Urothelium cell line (cell line): ENCODE data around the gene RBBP8NL.

Experiments used
- DNase-seq: peaks from one replicate; pipeline ENCODE4 v3.0.0; 2011; ENCODE audit warnings: low spot score, mixed read lengths
- FAIRE-seq: peaks from 2 replicates; lab custom pipeline; 2011; peaks lifted over from hg19 to GRCh38; lab: Jason Lieb, UNC

The RBBP8NL gene

GRCh38 chr20:62365814-62366369 is 61.4 kb downstream of the RBBP8NL start:
- DNase-seq (peak; percentile 78), FAIRE-seq (peak; percentile 13)

DNA sequence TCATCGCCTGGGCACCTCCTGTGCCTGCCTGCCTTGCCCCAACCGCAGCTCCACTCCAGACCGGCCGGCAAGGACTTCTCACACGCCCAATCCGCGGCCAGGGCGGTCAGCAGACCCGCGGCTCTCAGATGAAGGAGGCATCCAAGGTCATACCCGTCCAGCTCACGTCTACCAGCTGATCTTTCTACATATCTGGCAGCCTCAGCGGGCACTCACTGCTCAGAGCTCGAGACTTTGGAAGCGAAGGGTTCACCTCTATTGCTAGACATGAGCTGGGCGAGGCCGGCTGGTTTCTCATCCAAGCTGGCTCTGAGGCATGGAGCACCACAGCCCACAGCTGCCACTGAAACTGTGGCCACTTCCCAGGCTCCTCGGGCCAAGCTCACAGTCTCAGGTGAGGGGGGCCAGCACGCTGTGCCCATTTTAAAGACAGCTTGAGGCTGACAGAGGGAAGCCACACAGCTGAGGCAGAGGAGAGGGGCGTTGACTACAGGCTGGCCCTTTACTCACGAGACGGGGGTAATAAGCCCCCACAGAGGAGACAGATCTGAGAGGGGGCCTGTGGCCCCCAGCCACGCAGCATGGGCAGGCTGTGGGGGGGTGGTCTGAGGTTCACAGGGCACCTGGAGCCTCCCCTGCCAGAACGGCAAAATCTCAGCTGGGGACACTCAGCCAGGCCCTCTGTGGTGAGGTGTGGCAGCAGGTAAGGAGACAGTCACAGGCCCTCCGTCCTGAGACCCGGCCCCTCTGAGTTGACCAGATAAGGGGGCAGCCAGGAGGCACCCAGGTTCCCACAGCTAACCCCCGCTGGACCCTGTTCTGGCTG is 62.2 kb downstream of the RBBP8NL start:
- FAIRE-seq (no peak), DNase-seq (no peak)

DNA sequence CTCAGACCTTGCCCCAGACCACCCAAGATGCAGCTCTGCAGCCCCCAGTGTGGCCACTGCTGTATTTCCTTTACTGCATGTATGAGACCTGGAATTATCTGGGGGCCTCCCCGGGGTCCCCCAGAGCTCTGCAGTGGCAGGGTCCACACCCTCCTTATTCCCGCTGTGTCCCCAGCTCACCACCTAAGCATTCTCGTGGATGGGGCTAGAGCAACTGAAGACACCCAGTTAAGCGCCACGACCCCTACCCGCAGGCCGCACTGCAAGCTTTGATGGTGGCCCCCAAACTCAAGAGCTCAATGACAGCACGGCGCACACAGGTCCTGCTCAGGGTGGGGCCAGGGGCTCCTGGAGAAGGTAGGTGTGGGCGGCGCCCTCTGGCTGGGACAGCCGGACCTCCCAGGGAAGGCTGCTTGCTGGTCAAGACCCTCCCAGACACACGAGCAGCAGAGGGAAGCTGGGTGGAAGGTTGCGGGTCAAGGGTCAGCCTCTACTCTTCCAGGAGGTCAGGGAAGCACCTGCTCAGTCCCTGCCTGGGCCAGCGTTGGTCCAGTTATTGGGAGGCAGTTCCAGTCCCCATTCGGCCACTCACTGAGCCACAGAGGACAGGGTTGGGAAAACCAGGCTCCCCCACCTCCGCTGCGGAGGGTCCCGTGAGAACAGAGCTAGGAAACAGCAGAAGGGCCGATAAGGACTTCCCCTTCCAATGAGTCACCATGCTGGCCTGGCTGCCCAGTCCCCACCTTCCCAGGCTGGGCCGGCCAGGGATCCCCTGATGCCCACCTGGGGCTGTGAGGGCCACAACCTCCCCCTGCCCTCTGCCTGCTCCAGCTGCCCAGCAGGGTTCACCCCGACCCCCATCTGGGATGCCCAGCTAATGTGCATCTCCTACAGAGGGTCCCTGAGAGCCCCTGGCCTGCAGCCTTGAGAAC is 63.2 kb downstream of the RBBP8NL start:
- peak; percentile 30 for FAIRE-seq

GRCh38 chr20:62362991-62363919 is 64.1 kb downstream of the RBBP8NL start:
- FAIRE-seq (no peak), DNase-seq (no peak)

More for the DNA sequence above, 63.2 kb downstream of the RBBP8NL start:
- no peak for DNase-seq

GRCh38 chr20:62362590-62362940 is 64.8 kb downstream of the RBBP8NL start:
- DNase-seq, result no peak
- FAIRE-seq, result peak; percentile 86

- no peak for FAIRE-seq
- peak; percentile 75 for DNase-seq
Observed at GRCh38 chr20:62361799-62362589, 65.3 kb downstream of the RBBP8NL start.

DNA sequence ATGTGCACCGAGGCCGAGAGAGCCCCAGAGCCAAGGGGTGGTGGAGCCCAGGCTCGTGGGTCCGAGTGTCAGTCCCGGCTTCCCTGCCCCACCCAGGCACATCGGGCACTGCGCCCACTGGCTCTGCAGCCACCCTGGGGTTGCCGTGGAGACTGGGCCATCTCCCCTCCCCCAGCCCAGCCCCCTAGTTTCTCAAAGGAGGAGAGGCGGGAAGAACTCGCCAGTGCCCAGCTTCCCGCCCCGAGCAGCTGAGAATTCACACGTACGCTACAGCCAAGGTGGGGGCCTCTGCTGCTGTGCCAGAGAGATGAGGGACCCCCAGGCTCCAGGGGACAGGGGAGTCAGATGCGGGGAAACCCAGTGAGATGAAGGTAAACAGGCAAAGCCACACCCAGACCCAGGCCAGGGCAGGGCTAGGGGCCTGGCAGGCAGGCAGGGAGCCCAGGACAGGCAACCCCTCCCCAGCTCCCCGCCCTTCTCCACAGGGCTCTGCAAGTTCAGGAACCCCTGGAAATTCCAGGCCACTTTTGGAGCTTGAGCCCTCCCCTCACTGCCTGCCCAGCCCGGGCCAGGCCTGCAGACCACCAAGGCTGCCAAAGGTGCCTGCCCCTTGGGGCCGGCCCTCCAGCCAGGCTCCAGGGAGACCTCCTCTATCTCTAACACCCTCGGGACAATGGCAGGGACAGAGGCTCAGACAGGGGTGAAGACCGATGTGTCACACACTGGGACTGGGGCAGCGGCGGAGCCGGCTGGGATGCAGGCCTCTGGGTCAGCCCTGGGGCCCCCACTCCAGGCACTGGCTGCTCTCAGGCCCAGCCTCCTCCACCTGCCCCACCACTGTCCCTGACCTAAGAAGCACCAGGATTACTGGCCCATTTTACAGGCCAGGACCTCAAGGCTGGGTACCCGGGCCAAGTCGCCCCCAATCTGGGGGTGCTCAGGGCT is 66.2 kb downstream of the RBBP8NL start:
- DNase-seq (no peak), FAIRE-seq (no peak)
